ENCODE measurements around the gene CTCFL. TPM values are rescaled to one million over a fixed set of nuclear protein-coding genes. Genes with fewer than 3 reads are reported as not detected.

The CTCFL gene
- total RNA-seq, 4 donors from 2014 or later: 0.13 to 0.46 TPM; not detected in 2

DNA sequence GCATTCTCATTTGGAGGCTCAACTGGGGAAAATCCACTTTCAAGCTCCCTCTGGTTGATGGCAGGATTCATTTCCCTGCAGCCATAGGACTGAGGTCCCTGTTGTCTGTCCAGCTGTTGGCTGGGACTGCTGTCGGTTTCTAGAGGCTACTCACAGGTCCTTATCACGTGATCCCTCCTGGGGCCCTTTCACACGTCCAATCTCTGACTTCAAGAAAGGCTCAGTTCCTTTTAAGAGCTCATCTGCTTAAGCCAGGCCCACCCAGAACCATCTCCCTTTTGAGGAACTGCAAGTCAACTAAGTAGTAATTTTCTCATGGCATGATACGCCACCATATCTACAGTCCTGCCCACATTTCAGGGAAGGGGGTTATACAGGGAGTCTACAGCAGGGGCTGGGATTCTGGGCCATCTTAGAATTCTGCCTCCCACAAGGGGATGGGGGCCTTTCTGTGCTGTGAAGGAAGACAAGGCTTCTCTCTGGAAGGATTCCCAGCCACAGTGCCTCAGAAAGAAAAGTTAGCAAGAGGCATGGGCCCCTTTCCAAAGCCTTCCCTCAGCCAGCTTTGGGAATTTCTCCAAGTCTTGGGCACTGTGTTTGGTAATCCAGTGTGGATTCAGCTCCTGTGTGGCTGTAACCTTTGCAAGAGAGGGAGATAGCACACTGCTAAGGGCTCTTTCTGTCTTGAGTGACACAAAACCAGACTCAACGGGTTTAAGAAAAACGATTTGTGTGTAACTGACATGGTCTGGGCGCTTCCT, 66.4 kb downstream of the CTCFL start:
- 61 to 63% methylated on average over 7 of the region's 7 CpGs for WGBS, 2 donors
- H3K4me1 ChIP-seq: no peaks in the 10 kb centered on the region
- no peaks in the 10 kb centered on the region for H3K9me3 ChIP-seq
- intact Hi-C loops (cut with DNase I): no loop called here
- no peaks in the 10 kb centered on the region for H3K27me3 ChIP-seq
- TF ChIP-seq POLR2A (IDR thresholded peaks at IDR 0.05): no peak
- TF ChIP-seq, protein P1, sequence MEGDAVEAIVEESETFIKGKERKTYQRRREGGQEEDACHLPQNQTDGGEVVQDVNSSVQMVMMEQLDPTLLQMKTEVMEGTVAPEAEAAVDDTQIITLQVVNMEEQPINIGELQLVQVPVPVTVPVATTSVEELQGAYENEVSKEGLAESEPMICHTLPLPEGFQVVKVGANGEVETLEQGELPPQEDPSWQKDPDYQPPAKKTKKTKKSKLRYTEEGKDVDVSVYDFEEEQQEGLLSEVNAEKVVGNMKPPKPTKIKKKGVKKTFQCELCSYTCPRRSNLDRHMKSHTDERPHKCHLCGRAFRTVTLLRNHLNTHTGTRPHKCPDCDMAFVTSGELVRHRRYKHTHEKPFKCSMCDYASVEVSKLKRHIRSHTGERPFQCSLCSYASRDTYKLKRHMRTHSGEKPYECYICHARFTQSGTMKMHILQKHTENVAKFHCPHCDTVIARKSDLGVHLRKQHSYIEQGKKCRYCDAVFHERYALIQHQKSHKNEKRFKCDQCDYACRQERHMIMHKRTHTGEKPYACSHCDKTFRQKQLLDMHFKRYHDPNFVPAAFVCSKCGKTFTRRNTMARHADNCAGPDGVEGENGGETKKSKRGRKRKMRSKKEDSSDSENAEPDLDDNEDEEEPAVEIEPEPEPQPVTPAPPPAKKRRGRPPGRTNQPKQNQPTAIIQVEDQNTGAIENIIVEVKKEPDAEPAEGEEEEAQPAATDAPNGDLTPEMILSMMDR (IDR thresholded peaks at IDR 0.05): no peak
- no peak overlapping the region for H3K4me3 ChIP-seq (replicated peaks in 1 of 3)
- no peak overlapping the region for H3K27ac ChIP-seq
- no peaks in the 10 kb centered on the region for H3K36me3 ChIP-seq
- peak; percentile 26 to 53 for DNase-seq

DNA sequence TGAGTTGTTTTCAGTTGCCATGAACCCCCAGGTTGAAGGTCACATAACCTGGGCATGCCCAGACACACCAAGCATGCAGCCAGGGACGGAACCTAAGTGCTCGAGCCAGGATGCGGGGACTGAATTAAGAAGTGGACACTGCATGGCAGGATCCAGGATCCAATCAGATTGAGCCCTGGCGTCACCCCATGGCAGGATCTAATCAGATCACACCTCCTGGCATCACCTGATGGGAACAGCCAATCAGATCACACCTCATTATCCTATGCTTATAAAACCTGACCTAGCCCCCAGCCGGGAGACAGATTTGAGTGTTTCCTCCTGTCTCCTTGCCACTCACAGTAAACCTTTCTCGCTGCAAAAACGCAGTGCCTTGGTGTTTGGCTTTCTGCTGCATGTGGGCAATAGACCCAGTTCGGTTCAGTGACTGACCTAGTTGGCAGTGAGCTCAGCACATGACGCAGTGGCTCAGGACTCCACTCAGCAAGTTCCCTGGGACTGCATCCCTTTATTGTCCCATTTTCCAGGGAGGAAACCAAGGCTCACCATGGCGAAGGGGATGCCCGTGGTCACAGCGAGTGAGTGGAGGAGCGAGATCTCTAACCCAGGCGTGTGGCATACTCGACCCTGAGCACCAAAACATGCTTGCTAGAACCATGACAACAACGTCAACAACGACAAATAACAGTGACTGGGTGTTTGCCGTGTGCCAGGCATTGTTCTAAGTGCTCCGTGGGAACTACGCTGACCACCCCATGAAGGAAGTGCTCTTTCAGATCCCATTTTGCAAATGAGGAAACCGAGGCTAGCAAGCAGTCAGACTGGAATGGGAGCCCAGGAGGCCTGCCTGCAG, 67.5 kb downstream of the CTCFL start:
- intact Hi-C loops (cut with DNase I): no loop called here
- no peak for TF ChIP-seq POLR2A (IDR thresholded peaks at IDR 0.05)
- Histone ChIP-seq H3K4me3 (replicated peaks in 1 of 3) (no peak overlapping the region), H3K36me3 (no peaks in the 10 kb centered on the region), H3K27ac (no peak overlapping the region), H3K9me3 (no peaks in the 10 kb centered on the region), H3K4me1 (no peaks in the 10 kb centered on the region), H3K27me3 (no peaks in the 10 kb centered on the region)
- WGBS, 2 donors: 76 to 80% methylated on average over 19 to 21 of the region's 21 CpGs
- peak in 1 of 2 donors; percentile 44 for DNase-seq

DNA sequence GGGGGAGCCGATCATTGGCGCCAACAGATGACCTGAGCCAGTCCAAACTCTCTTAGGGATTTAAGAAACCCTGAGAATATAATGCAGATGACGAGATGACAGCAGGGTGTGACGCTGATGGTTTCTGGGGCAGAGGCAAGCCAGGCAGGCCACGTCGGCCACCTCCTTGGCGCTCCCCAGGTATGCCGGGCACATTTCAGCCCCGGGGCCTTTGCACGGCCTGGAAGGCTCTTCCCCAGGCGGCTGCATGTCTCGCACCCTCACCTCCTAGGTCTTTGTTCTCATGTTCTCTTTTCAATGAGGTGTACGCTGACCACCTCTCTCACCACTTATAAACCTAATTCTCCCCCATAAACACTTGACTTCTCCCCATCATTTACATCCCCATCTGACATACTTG, 68.8 kb downstream of the CTCFL start:
- intact Hi-C loops (cut with DNase I): no loop called here
- DNase-seq: no peak
- Histone ChIP-seq H3K9me3 (no peaks in the 10 kb centered on the region), H3K36me3 (no peaks in the 10 kb centered on the region), H3K4me1 (no peaks in the 10 kb centered on the region), H3K27me3 (no peaks in the 10 kb centered on the region), H3K27ac (no peak overlapping the region), H3K4me3 (replicated peaks in 1 of 3) (no peak overlapping the region)
- no peak for TF ChIP-seq POLR2A (IDR thresholded peaks at IDR 0.05)
- TF ChIP-seq, protein P1 (IDR thresholded peaks at IDR 0.05): no peak
- 94 to 95% methylated on average over 13 of the region's 13 CpGs for WGBS, 2 donors

DNA sequence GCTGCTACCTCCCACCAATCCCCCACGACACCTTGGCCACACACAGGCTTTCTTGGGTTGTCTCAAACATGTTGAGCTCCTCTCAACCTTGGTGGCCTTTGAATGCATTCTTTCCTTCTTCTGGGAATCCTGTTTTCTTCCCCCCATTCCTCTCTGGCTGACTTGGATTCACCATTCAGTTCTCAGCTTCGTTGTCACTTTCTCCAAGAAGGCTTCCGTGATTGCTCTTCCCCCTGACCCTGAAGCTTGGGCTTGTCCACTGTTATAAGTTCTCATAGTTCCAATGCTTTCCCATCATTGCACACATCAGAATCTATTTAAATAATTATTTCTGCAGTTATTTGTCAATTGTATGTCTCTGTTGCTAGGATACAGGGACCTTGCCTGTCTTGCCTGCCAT, 69.6 kb downstream of the CTCFL start:
- WGBS, 2 donors: 72 to 79% methylated on average over 3 of the region's 3 CpGs
- no peaks in the 10 kb centered on the region for H3K9me3 ChIP-seq
- intact Hi-C loops (cut with DNase I): no loop called here
- no peaks in the 10 kb centered on the region for H3K27me3 ChIP-seq
- TF ChIP-seq, protein P1 (IDR thresholded peaks at IDR 0.05): no peak
- no peak for TF ChIP-seq POLR2A (IDR thresholded peaks at IDR 0.05)
- no peaks in the 10 kb centered on the region for H3K36me3 ChIP-seq
- no peaks in the 10 kb centered on the region for H3K4me1 ChIP-seq
- H3K4me3 ChIP-seq (replicated peaks in 1 of 3): no peak overlapping the region
- H3K27ac ChIP-seq: no peak overlapping the region
- no peak for DNase-seq

DNA sequence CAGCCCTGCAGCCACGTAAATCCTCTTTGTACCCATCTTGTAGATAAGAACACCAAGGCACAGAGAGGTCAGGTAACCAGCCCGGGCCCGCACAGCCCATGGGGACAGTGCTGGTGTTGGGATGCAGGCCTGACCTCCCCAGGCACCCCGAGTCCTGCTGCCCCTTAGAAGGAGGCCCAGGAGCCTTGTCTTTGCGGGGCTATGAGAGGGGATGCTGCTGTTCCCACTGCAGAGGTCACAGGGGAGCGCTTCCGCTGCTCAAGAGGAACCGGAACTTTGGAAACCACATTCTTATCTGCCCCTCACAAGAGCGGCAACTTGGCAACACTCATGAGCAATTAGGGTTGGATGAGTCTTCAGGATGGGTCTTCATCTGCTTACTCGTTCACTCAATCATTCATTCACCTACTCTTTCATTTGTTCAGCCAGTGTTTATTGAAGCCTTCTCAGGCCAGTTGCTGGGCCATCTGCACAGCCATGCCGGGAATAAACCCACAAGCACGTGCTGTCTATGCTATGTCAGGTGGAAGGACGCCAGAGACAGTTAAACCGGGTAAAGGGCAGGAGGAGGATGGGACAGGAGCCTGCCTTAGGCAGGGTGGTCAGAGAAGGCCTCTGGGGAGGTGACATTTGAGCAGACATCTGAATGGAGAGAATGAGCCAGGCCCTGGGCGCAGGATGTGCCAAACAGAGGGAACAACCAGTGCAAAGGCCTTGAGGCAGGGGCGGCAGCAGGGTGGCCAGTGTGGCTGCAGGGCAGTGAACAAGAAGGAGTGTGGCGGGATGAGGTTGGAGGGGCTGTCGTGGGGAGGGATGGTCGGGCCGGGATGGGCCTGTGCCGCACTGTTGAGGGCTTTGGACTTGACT, 72.9 kb downstream of the CTCFL start:
- no peak overlapping the region for H3K27ac ChIP-seq
- intact Hi-C loops (cut with DNase I): no loop called here
- TF ChIP-seq POLR2A (IDR thresholded peaks at IDR 0.05): no peak
- TF ChIP-seq, protein P1 (IDR thresholded peaks at IDR 0.05): no peak
- 82 to 89% methylated on average over 18 to 21 of the region's 21 CpGs for WGBS, 2 donors
- DNase-seq: no peak
- no peaks in the 10 kb centered on the region for H3K36me3 ChIP-seq
- no peak overlapping the region for H3K4me3 ChIP-seq (replicated peaks in 1 of 3)
- H3K27me3 ChIP-seq: no peaks in the 10 kb centered on the region
- no peaks in the 10 kb centered on the region for H3K9me3 ChIP-seq
- H3K4me1 ChIP-seq: no peaks in the 10 kb centered on the region
